ENCODE results near the gene ZFAND3.

ZFAND3 gene

DNA sequence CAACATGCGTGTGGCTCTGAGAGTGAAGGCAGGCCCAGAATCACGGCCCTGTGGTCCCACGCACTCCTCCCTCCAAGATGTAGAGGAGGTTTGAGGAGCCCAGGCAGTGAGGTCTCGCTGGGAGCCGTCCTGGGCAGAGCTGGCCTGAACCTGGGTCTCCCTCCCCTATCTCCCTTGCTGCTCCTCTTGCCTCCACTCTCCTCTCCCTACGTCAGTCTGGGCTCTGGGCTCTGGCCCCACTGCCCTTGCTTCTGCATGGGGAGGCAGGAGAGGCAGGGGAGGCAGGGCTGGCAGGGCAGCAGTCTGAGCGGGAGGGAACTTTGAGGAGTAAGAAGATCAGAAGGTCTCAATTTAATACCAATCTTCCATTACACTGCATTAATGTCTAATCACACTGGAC, 375.1 kb downstream of the ZFAND3 start:
- TF ChIP-seq CTCF (IDR thresholded peaks at IDR 0.05; ENCODE audit: borderline replicate concordance, insufficient read depth, low read depth, low read length), result no peak
- no peak overlapping the region for H3K4me3 ChIP-seq (ENCODE audit: low read depth, low read length)

- H3K4me3 ChIP-seq (ENCODE audit: low read depth, low read length), result no peak overlapping the region
- no peak for TF ChIP-seq CTCF (IDR thresholded peaks at IDR 0.05; ENCODE audit: borderline replicate concordance, insufficient read depth, low read depth, low read length)
These were observed 375.6 kb downstream of the ZFAND3 start for GRCh38 chr6:38195113-38195635.

DNA sequence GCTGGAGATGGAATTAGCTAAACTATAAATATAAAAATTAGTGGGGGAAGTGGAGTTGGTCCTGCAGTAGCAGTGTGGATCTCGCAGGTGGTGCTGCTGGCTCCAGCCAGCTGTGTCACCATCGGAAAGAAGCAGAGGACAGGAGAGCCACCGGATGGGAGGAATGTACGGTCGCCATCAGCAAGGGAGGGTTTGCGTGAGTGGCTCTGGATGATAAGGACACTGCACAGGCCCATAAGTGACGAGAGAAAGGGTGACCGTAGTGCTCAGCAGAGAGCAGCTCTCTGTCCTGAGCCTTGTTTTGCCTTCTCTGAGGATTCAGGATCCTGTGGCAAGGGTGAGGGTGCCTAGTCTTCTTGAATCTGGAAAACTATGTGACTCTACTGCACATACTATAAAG, 378.7 kb downstream of the ZFAND3 start:
- TF ChIP-seq CTCF (IDR thresholded peaks at IDR 0.05; ENCODE audit: borderline replicate concordance, insufficient read depth, low read depth, low read length), result no peak
- no peak overlapping the region for H3K4me3 ChIP-seq (ENCODE audit: low read depth, low read length)
